Loucy (cell line): ENCODE results near the gene GPRC5A.

ENCODE experiments used
- H2AFZ ChIP-seq: fragments of 200-600 bp; sonication (generic); 2 replicates; pipeline ENCODE4 v1.6.0; 2016; ENCODE audit warnings: antibody characterized with exemption, mild to moderate bottlenecking, low read length, moderate library complexity
- H3F3A ChIP-seq: fragments of 200-600 bp; 2 replicates; pipeline ENCODE4 v1.6.0; 2016; ENCODE audit warnings: antibody characterized with exemption, low read depth, mild to moderate bottlenecking
- H3K27me3 ChIP-seq: fragments of 200-600 bp; sonication (generic); 2 replicates; pipeline ENCODE4 v1.6.1; 2014; ENCODE audit warnings: low read length, mild to moderate bottlenecking; ENCODE audit not compliant: insufficient read depth, poor library complexity, severe bottlenecking
- H3K36me3 ChIP-seq: fragments of 200-600 bp; sonication (generic); 2 replicates; pipeline ENCODE4 v1.6.1; 2016; ENCODE audit warnings: low read length; ENCODE audit not compliant: insufficient read depth
- H3K4me1 ChIP-seq: fragments of 200-600 bp; sonication (generic); 2 replicates; pipeline ENCODE4 v1.5.1; 2014; ENCODE audit warnings: low read length, mild to moderate bottlenecking; ENCODE audit not compliant: insufficient read depth, poor library complexity, severe bottlenecking
- H3K4me2 ChIP-seq: fragments of 200-600 bp; sonication (generic); 2 replicates; pipeline ENCODE4 v1.6.0; 2014; ENCODE audit warnings: antibody characterized with exemption, low read length, low read depth, mild to moderate bottlenecking; ENCODE audit not compliant: poor library complexity, severe bottlenecking
- H3K4me3 ChIP-seq: fragments of 200-600 bp; sonication (generic); 2 replicates; pipeline ENCODE4 v1.5.1; 2014; ENCODE audit warnings: low read length, mild to moderate bottlenecking, mixed read lengths; ENCODE audit not compliant: poor library complexity, severe bottlenecking
- H3K79me2 ChIP-seq: fragments of 200-600 bp; sonication (generic); 2 replicates; pipeline ENCODE4 v1.6.1; 2014; ENCODE audit warnings: low read length; ENCODE audit not compliant: insufficient read depth
- H3K9ac ChIP-seq: fragments of 200-600 bp; sonication (generic); 2 replicates; pipeline ENCODE4 v1.6.0; 2014; ENCODE audit warnings: mild to moderate bottlenecking, low read depth, low read length, moderate library complexity; ENCODE audit not compliant: poor library complexity, severe bottlenecking
- H3K9me2 ChIP-seq: fragments of 200-600 bp; sonication (generic); replicated peaks from 2 replicates; pipeline ENCODE4 v1.6.1; 2016; ENCODE audit warnings: low read depth, low read length, mixed read lengths
- H3K9me3 ChIP-seq: fragments of 200-600 bp; sonication (generic); 2 replicates; pipeline ENCODE4 v1.6.1; 2014; ENCODE audit warnings: mild to moderate bottlenecking, antibody characterized with exemption, low read length, low read depth; ENCODE audit not compliant: insufficient read depth
- H4K20me1 ChIP-seq: fragments of 200-600 bp; sonication (generic); 2 replicates; pipeline ENCODE4 v1.6.0; 2014; ENCODE audit warnings: antibody characterized with exemption, low read length, mild to moderate bottlenecking; ENCODE audit not compliant: insufficient read depth, poor library complexity, severe bottlenecking
- EZH2phosphoT487 ChIP-seq: fragments of 200-600 bp; IDR thresholded peaks from 2 replicates; pipeline ENCODE4 v1.6.1; 2018; ENCODE audit warnings: antibody characterized with exemption, mild to moderate bottlenecking, moderate library complexity, borderline replicate concordance
- TF ChIP-seq, protein P1 (sequence below): fragments of 200-600 bp; sonication (generic); conservative IDR thresholded peaks from 2 replicates; pipeline ENCODE4 v1.5.1; 2014; ENCODE audit warnings: mild to moderate bottlenecking, antibody characterized with exemption, low read length

The GPRC5A gene

GRCh38 chr12:12903642-12904609, 12.6 kb downstream of the GPRC5A start:
- TF ChIP-seq, protein P1, sequence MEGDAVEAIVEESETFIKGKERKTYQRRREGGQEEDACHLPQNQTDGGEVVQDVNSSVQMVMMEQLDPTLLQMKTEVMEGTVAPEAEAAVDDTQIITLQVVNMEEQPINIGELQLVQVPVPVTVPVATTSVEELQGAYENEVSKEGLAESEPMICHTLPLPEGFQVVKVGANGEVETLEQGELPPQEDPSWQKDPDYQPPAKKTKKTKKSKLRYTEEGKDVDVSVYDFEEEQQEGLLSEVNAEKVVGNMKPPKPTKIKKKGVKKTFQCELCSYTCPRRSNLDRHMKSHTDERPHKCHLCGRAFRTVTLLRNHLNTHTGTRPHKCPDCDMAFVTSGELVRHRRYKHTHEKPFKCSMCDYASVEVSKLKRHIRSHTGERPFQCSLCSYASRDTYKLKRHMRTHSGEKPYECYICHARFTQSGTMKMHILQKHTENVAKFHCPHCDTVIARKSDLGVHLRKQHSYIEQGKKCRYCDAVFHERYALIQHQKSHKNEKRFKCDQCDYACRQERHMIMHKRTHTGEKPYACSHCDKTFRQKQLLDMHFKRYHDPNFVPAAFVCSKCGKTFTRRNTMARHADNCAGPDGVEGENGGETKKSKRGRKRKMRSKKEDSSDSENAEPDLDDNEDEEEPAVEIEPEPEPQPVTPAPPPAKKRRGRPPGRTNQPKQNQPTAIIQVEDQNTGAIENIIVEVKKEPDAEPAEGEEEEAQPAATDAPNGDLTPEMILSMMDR = no peak
- TF ChIP-seq EZH2phosphoT487 = no peak
- H3K4me3 ChIP-seq = no peak overlapping the region
- no peak overlapping the region for H2AFZ ChIP-seq
- no peak overlapping the region for H3K4me2 ChIP-seq
- peaks cover 3% of the 10 kb centered on the region for H3K4me1 ChIP-seq
- no peaks in the 10 kb centered on the region for H4K20me1 ChIP-seq
- no peaks in the 10 kb centered on the region for H3K36me3 ChIP-seq
- peaks cover 4% of the 10 kb centered on the region for H3K27me3 ChIP-seq
- no peaks in the 10 kb centered on the region for H3F3A ChIP-seq
- no peaks in the 10 kb centered on the region for H3K9me3 ChIP-seq
- H3K79me2 ChIP-seq = no peaks in the 10 kb centered on the region
- no peaks in the 10 kb centered on the region for H3K9me2 ChIP-seq
- no peak overlapping the region for H3K9ac ChIP-seq

GRCh38 chr12:12907552-12907951, 16.2 kb downstream of the GPRC5A start:
- Histone ChIP-seq H2AFZ (no peak overlapping the region), H3K4me1 (peaks cover 23% of the 10 kb centered on the region), H3K36me3 (no peaks in the 10 kb centered on the region), H4K20me1 (no peaks in the 10 kb centered on the region), H3K9me3 (no peaks in the 10 kb centered on the region), H3K27me3 (peaks cover 4% of the 10 kb centered on the region), H3K79me2 (no peaks in the 10 kb centered on the region), H3K4me3 (no peak overlapping the region), H3K4me2 (no peak overlapping the region), H3K9ac (no peak overlapping the region), H3F3A (no peaks in the 10 kb centered on the region), H3K9me2 (no peaks in the 10 kb centered on the region)
- TF ChIP-seq EZH2phosphoT487 = no peak
- TF ChIP-seq, protein P1 = no peak

DNA sequence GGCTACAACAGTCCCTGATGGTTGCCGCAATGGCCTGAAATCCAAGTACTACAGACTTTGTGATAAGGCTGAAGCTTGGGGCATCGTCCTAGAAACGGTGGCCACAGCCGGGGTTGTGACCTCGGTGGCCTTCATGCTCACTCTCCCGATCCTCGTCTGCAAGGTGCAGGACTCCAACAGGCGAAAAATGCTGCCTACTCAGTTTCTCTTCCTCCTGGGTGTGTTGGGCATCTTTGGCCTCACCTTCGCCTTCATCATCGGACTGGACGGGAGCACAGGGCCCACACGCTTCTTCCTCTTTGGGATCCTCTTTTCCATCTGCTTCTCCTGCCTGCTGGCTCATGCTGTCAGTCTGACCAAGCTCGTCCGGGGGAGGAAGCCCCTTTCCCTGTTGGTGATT, 16.9 kb downstream of the GPRC5A start:
- H3K79me2 ChIP-seq = no peaks in the 10 kb centered on the region
- H4K20me1 ChIP-seq = no peaks in the 10 kb centered on the region
- no peak overlapping the region for H3K4me2 ChIP-seq
- no peaks in the 10 kb centered on the region for H3K36me3 ChIP-seq
- H3K9me3 ChIP-seq = no peaks in the 10 kb centered on the region
- TF ChIP-seq, protein P1 = no peak
- no peak for TF ChIP-seq EZH2phosphoT487
- H3K4me1 ChIP-seq = peaks cover 23% of the 10 kb centered on the region
- H3K9me2 ChIP-seq = no peaks in the 10 kb centered on the region
- no peaks in the 10 kb centered on the region for H3F3A ChIP-seq
- H3K27me3 ChIP-seq = peaks cover 4% of the 10 kb centered on the region
- no peak overlapping the region for H2AFZ ChIP-seq
- H3K4me3 ChIP-seq = no peak overlapping the region
- no peak overlapping the region for H3K9ac ChIP-seq
